ENCODE data around the gene OVCA2.

OVCA2 gene

DNA sequence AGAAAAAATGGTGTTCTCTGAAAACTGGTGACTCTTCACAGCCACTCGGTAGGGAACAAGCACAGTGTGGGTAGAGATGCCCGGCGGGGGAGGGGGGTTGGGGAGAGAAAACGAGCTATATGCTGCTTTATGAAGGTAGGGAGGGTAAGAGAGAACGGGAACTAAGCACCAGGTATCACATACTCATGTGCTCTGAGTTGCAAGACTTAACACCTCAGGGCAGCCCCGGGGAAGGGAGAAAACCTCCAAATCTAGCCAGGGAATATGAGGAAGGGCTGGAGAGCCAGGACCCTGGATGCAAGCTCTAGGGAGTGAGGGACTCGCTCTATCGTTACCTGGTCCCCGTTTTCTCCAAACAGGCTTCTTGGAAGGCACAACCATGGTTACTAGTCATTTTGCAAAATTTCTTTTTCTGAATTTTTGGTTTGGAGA lies 48.4 kb downstream of the OVCA2 start:
- no peaks in the 10 kb centered on the region for H3K27me3 Mint-ChIP-seq (ENCODE audit: low read depth)
- H3K9me3 Mint-ChIP-seq: no peaks in the 10 kb centered on the region
- H3K4me3 Mint-ChIP-seq: peak overlapping the region in 2 of 3 experiments; percentile 39 to 46
- H3K4me1 Mint-ChIP-seq: peaks cover 73% of the 10 kb centered on the region
- peaks cover 10% of the 10 kb centered on the region for H3K36me3 Mint-ChIP-seq (ENCODE audit: low read depth)
- TF ChIP-seq, protein P1, sequence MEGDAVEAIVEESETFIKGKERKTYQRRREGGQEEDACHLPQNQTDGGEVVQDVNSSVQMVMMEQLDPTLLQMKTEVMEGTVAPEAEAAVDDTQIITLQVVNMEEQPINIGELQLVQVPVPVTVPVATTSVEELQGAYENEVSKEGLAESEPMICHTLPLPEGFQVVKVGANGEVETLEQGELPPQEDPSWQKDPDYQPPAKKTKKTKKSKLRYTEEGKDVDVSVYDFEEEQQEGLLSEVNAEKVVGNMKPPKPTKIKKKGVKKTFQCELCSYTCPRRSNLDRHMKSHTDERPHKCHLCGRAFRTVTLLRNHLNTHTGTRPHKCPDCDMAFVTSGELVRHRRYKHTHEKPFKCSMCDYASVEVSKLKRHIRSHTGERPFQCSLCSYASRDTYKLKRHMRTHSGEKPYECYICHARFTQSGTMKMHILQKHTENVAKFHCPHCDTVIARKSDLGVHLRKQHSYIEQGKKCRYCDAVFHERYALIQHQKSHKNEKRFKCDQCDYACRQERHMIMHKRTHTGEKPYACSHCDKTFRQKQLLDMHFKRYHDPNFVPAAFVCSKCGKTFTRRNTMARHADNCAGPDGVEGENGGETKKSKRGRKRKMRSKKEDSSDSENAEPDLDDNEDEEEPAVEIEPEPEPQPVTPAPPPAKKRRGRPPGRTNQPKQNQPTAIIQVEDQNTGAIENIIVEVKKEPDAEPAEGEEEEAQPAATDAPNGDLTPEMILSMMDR (IDR thresholded peaks at IDR 0.05; ENCODE audit: unreplicated experiment in 3 of 3): no peak
- H3K27ac Mint-ChIP-seq: peak overlapping the region; percentile 97 to 99 (median 98)

DNA sequence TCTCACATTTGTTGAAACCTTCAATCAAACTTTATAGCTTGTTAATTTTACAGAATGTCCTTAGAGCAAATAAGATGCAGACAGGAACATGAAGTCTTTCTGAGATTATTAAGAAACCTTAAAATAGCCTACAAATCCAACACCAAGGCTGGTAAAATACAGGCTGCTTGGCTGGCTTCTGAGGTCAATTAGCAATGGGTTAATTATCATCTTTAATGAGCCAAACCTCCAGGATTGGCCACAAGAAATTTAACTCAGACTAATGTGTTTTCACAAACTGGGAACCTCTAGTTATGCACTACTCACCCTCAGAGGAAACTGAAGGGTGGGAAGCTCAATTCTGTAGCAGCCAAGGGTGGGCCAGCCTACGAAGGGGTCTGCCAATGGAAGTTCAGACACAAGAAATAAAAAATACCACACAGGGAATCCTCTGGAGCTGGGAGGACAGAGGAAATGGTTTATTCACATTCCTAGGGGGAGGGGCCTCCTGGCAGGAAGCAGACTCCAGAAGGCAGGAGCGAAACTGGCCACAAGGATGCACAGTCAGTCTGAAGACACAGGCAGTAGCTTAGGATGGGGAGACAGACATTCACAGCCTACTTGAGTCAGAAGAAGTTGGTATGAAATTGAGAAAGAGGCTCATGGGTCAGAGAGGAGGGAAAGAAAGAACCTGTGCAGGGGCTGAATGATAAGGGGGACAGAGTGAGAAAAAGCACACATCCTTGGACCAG lies 49.1 kb downstream of the OVCA2 start:
- peak overlapping the region; percentile 97 to 99 (median 98) for H3K27ac Mint-ChIP-seq
- peaks cover 10% of the 10 kb centered on the region for H3K36me3 Mint-ChIP-seq (ENCODE audit: low read depth)
- H3K4me3 Mint-ChIP-seq: peak overlapping the region; percentile 11 to 41 (median 40)
- TF ChIP-seq, protein P1 (IDR thresholded peaks at IDR 0.05; ENCODE audit: unreplicated experiment in 3 of 3): peak; percentile 28 to 39 (median 35)
- H3K27me3 Mint-ChIP-seq (ENCODE audit: low read depth): no peaks in the 10 kb centered on the region
- H3K9me3 Mint-ChIP-seq: no peaks in the 10 kb centered on the region
- H3K4me1 Mint-ChIP-seq: peaks cover 73% of the 10 kb centered on the region

DNA sequence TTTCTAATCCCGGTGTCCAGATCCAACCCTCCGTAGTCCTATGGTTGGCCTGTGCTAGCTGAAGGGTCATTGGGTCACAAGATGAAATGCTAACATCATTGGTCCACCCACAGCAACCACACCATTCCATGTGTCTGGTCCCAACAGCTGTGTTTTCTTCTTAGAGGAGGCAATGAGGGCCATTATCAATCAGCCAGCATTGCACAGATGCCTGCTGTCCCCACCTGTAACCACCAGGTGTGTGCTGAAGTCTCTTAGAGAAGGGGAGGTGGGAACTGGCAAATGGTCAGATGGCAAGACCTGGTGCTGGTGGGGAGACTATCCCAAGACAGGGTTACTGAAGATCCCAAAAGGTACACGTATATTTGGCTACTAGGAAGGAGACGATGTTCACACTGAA lies 50.4 kb downstream of the OVCA2 start:
- TF ChIP-seq, protein P1 (IDR thresholded peaks at IDR 0.05; ENCODE audit: unreplicated experiment in 3 of 3): no peak
- Mint-ChIP-seq H3K27me3 (ENCODE audit: low read depth) (no peaks in the 10 kb centered on the region), H3K27ac (peak overlapping the region; percentile 97 to 99 (median 98)), H3K9me3 (no peaks in the 10 kb centered on the region), H3K36me3 (ENCODE audit: low read depth) (peaks cover 10% of the 10 kb centered on the region), H3K4me3 (no peak overlapping the region), H3K4me1 (peaks cover 66% of the 10 kb centered on the region)
